ENCODE measurements around the gene PPP2R2C.

The PPP2R2C gene

DNA sequence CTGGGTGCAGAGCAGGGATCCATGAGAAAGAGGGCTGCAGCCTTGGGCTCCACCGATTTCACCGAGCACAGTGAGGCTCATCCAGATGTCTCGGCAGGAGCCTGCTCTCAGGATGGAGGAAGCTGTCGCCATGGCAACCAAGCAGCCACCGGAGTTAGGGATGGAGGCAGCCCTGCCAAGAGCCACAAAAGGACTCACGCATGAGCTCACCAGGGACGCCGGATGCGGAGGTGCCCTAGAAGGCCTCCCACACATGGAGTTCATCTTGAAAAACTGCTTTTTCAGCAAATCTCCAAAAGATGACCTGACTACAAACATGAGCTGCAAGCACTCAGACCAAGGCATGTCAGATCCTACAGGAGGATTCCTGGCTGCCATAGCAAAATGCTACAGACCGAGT is 112.0 kb downstream of the PPP2R2C start:
- H3K4me3 ChIP-seq: no peak overlapping the region
- DNase-seq (ENCODE audit: low spot score): no peak
- TF ChIP-seq, protein P1, sequence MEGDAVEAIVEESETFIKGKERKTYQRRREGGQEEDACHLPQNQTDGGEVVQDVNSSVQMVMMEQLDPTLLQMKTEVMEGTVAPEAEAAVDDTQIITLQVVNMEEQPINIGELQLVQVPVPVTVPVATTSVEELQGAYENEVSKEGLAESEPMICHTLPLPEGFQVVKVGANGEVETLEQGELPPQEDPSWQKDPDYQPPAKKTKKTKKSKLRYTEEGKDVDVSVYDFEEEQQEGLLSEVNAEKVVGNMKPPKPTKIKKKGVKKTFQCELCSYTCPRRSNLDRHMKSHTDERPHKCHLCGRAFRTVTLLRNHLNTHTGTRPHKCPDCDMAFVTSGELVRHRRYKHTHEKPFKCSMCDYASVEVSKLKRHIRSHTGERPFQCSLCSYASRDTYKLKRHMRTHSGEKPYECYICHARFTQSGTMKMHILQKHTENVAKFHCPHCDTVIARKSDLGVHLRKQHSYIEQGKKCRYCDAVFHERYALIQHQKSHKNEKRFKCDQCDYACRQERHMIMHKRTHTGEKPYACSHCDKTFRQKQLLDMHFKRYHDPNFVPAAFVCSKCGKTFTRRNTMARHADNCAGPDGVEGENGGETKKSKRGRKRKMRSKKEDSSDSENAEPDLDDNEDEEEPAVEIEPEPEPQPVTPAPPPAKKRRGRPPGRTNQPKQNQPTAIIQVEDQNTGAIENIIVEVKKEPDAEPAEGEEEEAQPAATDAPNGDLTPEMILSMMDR (IDR thresholded peaks at IDR 0.05): no peak
- no peak overlapping the region for H3K27ac ChIP-seq

DNA sequence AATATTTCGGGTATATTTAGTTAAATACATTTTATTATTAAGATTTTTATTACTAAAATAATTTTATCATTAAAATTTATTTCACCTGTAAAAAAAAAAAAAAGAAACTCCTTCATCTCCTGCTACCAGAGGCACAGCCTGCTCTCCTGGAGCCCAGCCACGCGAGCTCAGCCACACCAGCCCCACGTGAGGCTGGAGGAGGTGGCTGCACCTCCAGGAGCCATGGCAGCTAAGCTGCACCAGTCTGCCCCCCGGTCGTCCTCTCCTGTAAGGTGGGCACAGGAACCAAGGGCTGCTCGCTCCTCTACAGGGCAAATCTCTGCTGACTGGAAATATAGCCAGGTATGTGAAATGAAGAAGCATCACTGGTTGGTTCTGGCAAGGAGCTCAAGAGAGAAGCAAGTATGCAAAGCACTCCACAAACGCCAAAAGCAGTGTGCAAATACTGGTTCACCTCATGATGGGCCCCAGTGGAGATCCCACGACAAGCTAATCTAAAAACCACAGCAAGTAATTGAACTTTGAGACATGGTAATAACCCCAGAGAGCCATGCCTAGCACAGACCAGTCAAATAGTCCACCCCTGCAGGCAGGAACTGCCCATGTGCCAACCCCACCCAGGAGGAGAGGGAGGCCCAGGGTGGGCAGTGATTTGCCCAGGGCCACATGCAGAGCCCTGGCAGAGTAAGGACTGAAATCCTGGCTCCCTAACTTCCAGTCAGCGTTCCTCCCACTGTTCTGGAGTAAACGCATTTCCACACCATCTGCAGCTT is 112.7 kb downstream of the PPP2R2C start:
- Histone ChIP-seq H3K27ac (no peak overlapping the region), H3K4me3 (no peak overlapping the region)
- DNase-seq (ENCODE audit: low spot score): no peak
- TF ChIP-seq, protein P1 (IDR thresholded peaks at IDR 0.05): no peak

DNA sequence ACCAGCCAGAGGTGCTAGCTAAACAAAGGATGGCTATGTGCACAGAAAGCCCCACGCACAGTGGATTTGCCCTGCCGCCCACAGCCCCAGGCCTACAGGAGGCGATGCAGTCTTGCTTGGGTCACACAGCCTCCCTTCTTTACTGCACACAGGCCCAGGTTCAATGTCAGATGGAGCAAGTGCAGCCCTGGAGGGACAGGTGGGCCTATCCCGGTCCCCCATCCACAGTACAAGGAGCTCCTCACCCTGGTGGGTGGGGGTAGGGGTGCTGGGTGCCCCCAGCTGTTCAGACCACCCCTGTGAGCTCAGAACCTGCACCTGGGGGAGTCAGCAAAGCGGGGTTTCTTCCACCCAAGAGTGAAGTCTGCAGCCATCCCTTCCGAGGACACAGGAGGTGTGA is 114.9 kb downstream of the PPP2R2C start:
- H3K27ac ChIP-seq: no peak overlapping the region
- no peak overlapping the region for H3K4me3 ChIP-seq
- DNase-seq (ENCODE audit: low spot score): no peak
- TF ChIP-seq, protein P1 (IDR thresholded peaks at IDR 0.05): no peak

DNA sequence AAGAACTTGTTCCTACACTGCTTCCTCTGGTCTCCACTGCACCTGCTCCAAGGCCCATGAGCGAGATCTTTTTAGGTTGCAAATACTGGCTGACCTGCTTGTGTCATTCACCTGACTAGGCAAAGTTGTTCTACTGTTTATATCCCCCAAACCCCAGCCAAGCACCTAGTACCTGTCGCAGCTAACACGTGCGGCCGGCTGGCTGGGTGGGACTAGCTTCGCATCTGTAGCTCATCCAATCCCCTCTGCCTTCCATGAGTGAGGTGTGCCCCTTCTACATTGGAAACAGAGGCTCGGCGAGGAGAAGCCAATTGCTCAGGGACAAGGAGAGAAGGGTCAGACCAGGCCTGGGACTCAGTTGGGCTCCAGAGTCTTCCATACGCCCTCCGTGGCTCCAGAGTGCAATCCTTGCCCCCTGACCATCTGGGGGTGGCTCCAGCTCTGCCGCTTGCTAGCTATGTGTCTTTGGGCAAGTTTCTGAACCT is 116.3 kb downstream of the PPP2R2C start:
- no peak overlapping the region for H3K4me3 ChIP-seq
- DNase-seq (ENCODE audit: low spot score): no peak
- TF ChIP-seq, protein P1 (IDR thresholded peaks at IDR 0.05): no peak
- H3K27ac ChIP-seq: no peak overlapping the region

DNA sequence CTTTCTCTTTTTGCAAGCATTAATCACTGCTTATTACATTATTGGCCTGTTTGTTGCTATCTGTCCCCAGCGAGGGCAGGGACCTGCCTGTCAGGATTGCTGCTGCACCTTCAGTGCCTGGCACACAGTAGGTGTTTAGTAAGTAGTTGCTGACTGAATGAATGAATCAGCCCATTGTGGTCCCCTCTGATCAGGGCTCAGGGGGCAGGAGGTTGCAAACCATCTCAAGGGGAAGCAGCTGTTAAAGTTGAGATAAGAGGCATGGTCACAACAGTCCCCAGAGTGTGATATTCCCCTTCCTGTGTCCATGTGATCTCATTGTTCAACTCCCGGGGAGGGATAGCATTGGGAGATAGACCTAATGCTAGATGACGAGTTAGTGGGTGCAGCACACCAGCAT is 117.4 kb downstream of the PPP2R2C start:
- DNase-seq (ENCODE audit: low spot score): no peak
- H3K27ac ChIP-seq: no peak overlapping the region
- TF ChIP-seq, protein P1 (IDR thresholded peaks at IDR 0.05): no peak
- no peak overlapping the region for H3K4me3 ChIP-seq

DNA sequence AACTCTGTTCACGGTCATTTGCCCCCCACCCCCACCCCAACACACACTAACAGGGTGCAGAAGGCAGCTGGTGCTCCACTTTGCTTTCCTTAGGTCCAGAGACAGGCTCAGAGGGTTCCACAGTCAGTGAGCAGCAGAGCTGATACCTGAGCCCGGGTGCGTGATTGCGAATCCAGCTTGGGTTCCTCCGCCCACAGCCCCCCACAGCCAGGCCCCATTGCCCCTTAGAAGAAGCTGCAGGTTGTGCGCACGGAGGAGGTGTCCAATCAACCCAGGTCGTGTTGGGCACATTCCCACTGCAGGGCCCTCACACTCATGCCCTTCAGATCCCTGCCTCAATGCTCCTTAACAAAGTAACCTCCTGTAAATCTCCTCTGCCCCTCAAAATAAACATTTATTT is 117.8 kb downstream of the PPP2R2C start:
- H3K4me3 ChIP-seq: no peak overlapping the region
- DNase-seq (ENCODE audit: low spot score): no peak
- no peak overlapping the region for H3K27ac ChIP-seq
- TF ChIP-seq, protein P1 (IDR thresholded peaks at IDR 0.05): no peak

DNA sequence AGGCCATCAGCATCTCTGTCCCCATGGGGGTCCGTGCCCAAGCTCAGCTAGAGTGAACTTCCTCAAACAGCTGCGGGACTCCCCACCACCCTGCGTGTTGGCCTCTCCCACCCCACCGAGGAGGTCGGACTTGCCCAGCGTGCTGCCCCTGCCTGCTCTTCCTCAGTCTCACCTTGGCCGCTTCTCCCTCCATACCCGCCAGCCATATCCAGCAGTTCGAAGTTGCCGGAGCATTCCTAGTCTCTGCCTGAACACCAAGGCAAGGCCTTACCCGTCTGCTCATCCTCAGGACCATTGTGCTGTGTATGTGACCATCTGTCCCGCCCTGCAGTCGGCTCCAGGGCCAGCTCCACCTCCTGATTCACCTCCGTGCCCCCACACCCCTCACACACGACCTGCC is 118.3 kb downstream of the PPP2R2C start:
- Histone ChIP-seq H3K4me3 (no peak overlapping the region), H3K27ac (no peak overlapping the region)
- no peak for DNase-seq (ENCODE audit: low spot score)
- TF ChIP-seq, protein P1 (IDR thresholded peaks at IDR 0.05): no peak
